ENCODE data around the gene SEPTIN11. TPM values are rescaled to one million over a fixed set of nuclear protein-coding genes. Genes with fewer than 3 reads are reported as not detected.
"Not testable (repeated sequence)": the region's sequence is repeated elsewhere in the genome, so short reads cannot be mapped to it uniquely, and the experiment has no call there.

The SEPTIN11 gene
- total RNA-seq, 1 donor from 2014 or later: 9.2 TPM

GRCh38 chr4:76955182-76955581, 5.6 kb downstream of the SEPTIN11 start:
- Mint-ChIP-seq H3K36me3 (ENCODE audit: low read depth) (no peaks in the 10 kb centered on the region), H3K4me1 (ENCODE audit: low read depth) (peaks cover 6% of the 10 kb centered on the region), H3K27me3 (ENCODE audit: low read depth) (peaks cover 80% of the 10 kb centered on the region), H3K9me3 (no peaks in the 10 kb centered on the region), H3K27ac (no peak overlapping the region), H3K4me3 (ENCODE audit: low read depth) (no peak overlapping the region)
- intact Hi-C loops (cut with micrococcal nuclease): no loop called here
- DNase-seq (ENCODE audit: low spot score): no peak

- DNase-seq (ENCODE audit: low spot score): no peak
- no peak overlapping the region for H3K27ac Mint-ChIP-seq
- no peaks in the 10 kb centered on the region for H3K9me3 Mint-ChIP-seq
- peaks cover 11% of the 10 kb centered on the region for H3K4me1 Mint-ChIP-seq (ENCODE audit: low read depth)
- peaks cover 82% of the 10 kb centered on the region for H3K27me3 Mint-ChIP-seq (ENCODE audit: low read depth)
- intact Hi-C loops (cut with micrococcal nuclease): no loop called here
- H3K36me3 Mint-ChIP-seq (ENCODE audit: low read depth): no peaks in the 10 kb centered on the region
- no peak overlapping the region for H3K4me3 Mint-ChIP-seq (ENCODE audit: low read depth)
These were observed 7.6 kb downstream of the SEPTIN11 start for GRCh38 chr4:76957004-76957738.

- DNase-seq (ENCODE audit: low spot score): no peak
- H3K4me3 Mint-ChIP-seq (ENCODE audit: low read depth): no peak overlapping the region
- peaks cover 11% of the 10 kb centered on the region for H3K4me1 Mint-ChIP-seq (ENCODE audit: low read depth)
- no peaks in the 10 kb centered on the region for H3K36me3 Mint-ChIP-seq (ENCODE audit: low read depth)
- intact Hi-C loops (cut with micrococcal nuclease): no loop called here
- H3K9me3 Mint-ChIP-seq: no peaks in the 10 kb centered on the region
- peaks cover 73% of the 10 kb centered on the region for H3K27me3 Mint-ChIP-seq (ENCODE audit: low read depth)
- no peak overlapping the region for H3K27ac Mint-ChIP-seq
These were observed 9.3 kb downstream of the SEPTIN11 start for GRCh38 chr4:76958891-76959290.

GRCh38 chr4:76960014-76960413, 10.5 kb downstream of the SEPTIN11 start:
- H3K27ac Mint-ChIP-seq: no peak overlapping the region
- H3K4me1 Mint-ChIP-seq (ENCODE audit: low read depth): peaks cover 11% of the 10 kb centered on the region
- H3K36me3 Mint-ChIP-seq (ENCODE audit: low read depth): no peaks in the 10 kb centered on the region
- peaks cover 73% of the 10 kb centered on the region for H3K27me3 Mint-ChIP-seq (ENCODE audit: low read depth)
- no peak overlapping the region for H3K4me3 Mint-ChIP-seq (ENCODE audit: low read depth)
- DNase-seq (ENCODE audit: low spot score): no peak
- intact Hi-C loops (cut with micrococcal nuclease): loop anchor here (1.0 kb wide), 1 partner anchor 66 kb away; no protein-coding TSS in a partner anchor
- H3K9me3 Mint-ChIP-seq: peaks cover 6% of the 10 kb centered on the region

DNA sequence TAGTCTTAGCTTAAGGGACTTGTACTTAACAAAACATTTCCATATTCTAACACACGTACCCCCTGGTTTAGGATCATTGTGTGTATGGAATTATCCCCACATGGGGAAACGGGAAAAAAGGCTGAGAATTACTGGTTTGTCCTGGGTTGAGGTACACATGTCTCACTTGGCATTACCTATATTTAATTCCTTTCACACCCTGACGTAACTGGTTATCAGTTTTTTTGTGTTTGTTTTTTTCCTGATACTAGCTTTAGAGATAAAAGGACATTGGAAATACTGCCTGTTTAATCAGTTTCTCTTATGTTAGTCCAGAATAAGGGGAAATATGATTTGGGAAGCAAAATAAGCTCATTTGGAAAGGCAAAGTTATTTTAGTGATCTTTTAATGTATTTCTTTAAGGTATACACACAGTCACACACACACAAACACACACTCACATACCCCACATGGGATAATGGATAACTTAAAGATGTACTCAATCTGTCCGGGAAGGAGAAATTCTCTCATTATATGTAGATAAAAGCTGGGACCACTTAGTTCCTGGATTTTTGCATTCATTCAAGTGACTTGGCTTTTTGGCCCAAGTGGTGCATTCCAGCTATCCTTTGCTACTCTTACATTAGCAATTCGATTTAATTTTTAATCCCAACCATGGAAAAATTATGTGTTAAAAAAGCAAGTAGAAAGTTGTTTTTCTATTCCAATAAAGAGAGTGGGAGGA, 13.0 kb downstream of the SEPTIN11 start:
- peaks cover 60% of the 10 kb centered on the region for H3K27me3 Mint-ChIP-seq (ENCODE audit: low read depth)
- H3K27ac Mint-ChIP-seq: no peak overlapping the region
- H3K4me1 Mint-ChIP-seq (ENCODE audit: low read depth): peaks cover 11% of the 10 kb centered on the region
- intact Hi-C loops (cut with micrococcal nuclease): no loop called here
- no peak overlapping the region for H3K4me3 Mint-ChIP-seq (ENCODE audit: low read depth)
- H3K36me3 Mint-ChIP-seq (ENCODE audit: low read depth): no peaks in the 10 kb centered on the region
- DNase-seq (ENCODE audit: low spot score): no peak
- H3K9me3 Mint-ChIP-seq: peaks cover 6% of the 10 kb centered on the region

DNA sequence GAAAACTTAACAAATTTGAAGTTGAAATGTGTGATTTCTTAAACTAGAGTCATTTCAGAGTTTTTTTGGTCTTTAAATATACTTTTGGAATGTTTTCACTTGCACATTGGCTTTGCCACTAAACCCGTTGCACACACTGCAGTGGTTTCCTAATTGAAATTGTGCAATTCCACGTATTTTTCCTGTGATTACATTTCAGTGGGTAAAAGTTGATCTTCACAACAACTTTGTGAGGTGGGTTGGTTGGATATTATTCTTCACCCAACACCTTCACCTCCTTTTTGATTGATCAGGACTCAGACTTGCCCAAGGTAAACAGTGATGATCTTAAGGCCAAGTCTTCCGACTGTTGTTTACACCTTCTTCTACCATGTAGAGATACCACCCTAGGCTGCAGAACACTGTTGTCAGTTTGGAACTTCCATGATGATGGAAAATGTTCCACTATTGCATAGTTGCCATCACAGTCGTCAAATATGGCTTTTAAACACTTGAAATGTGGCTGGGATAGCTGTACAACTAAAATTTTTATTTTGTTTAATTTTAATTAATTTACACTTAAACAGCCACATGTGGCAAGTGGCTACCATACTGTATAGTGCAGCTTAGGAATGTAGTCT, 13.7 kb downstream of the SEPTIN11 start:
- Mint-ChIP-seq H3K27me3 (ENCODE audit: low read depth) (peaks cover 57% of the 10 kb centered on the region), H3K4me1 (ENCODE audit: low read depth) (peaks cover 11% of the 10 kb centered on the region), H3K27ac (no peak overlapping the region), H3K9me3 (peaks cover 6% of the 10 kb centered on the region), H3K4me3 (ENCODE audit: low read depth) (no peak overlapping the region), H3K36me3 (ENCODE audit: low read depth) (no peaks in the 10 kb centered on the region)
- no peak for DNase-seq (ENCODE audit: low spot score)
- intact Hi-C loops (cut with micrococcal nuclease): no loop called here

GRCh38 chr4:76963927-76964326, 14.4 kb downstream of the SEPTIN11 start:
- H3K4me3 Mint-ChIP-seq (ENCODE audit: low read depth); intact Hi-C loops (cut with micrococcal nuclease); H3K27ac Mint-ChIP-seq; DNase-seq (ENCODE audit: low spot score); H3K9me3 Mint-ChIP-seq; H3K36me3 Mint-ChIP-seq (ENCODE audit: low read depth): not testable (repeated sequence)
- peaks cover 57% of the 10 kb centered on the region for H3K27me3 Mint-ChIP-seq (ENCODE audit: low read depth)
- peaks cover 11% of the 10 kb centered on the region for H3K4me1 Mint-ChIP-seq (ENCODE audit: low read depth)

DNA sequence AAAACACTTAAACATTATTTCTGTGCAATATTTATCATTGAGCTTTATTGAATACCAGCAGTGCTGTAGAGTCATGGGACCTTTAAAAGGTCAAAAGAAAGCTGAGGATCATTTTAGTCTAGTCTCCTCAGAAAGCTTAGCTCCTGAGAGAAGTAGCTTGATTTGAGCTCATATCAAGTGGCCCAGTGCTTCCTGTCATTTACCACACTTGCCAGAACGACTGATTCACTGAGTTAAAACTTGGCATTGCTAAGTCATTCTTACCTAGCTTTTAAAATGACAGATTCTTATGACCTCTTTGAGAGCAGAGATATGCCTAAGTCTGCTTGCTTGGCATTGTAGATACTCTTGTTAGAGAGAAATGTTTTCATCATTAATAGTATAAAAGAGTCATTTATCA, 15.2 kb downstream of the SEPTIN11 start:
- Mint-ChIP-seq H3K27me3 (ENCODE audit: low read depth) (peaks cover 57% of the 10 kb centered on the region), H3K9me3 (peaks cover 6% of the 10 kb centered on the region), H3K27ac (no peak overlapping the region), H3K36me3 (ENCODE audit: low read depth) (no peaks in the 10 kb centered on the region), H3K4me3 (ENCODE audit: low read depth) (no peak overlapping the region), H3K4me1 (ENCODE audit: low read depth) (peaks cover 11% of the 10 kb centered on the region)
- DNase-seq (ENCODE audit: low spot score): no peak
- intact Hi-C loops (cut with micrococcal nuclease): no loop called here

DNA sequence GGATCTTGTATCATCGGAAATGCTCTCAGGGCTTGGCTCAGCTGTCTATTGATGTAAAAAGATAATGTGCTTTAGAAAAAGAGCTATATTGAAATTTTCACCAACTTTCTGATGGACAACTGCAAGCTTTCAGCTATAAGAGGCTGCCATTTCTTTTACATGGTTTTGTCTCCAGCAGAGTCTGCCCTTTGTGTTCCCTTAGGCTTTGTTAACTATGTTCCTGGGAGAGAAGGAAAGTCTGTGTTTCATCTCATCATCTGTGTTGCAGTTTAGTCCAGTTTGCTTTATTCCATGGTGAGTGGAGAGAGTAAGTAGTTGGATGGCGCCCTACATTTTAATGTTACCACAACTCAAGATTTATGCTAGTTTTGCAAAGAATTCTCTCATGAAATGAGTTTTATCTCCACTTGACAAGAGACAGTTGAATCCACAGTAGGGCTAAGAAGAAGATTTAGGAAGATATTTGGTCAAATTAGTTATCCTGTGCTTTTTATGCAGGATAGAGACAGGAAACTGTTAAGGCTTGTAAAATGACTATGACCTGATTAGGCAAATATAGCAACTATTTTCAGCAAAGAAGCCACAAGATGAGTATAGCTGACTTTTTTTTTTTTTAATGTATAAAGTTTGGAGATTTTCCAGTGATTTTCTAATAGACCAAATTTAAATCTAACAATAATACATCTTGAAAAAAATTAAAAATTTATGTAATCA, 16.5 kb downstream of the SEPTIN11 start:
- no peak for DNase-seq (ENCODE audit: low spot score)
- H3K27ac Mint-ChIP-seq: no peak overlapping the region
- intact Hi-C loops (cut with micrococcal nuclease): no loop called here

GRCh38 chr4:76968937-76969336, 19.4 kb downstream of the SEPTIN11 start:
- peaks cover 48% of the 10 kb centered on the region for H3K27me3 Mint-ChIP-seq (ENCODE audit: low read depth)
- no peaks in the 10 kb centered on the region for H3K36me3 Mint-ChIP-seq (ENCODE audit: low read depth)
- intact Hi-C loops (cut with micrococcal nuclease): no loop called here
- H3K27ac Mint-ChIP-seq: no peak overlapping the region
- peaks cover 5% of the 10 kb centered on the region for H3K9me3 Mint-ChIP-seq
- H3K4me1 Mint-ChIP-seq (ENCODE audit: low read depth): no peaks in the 10 kb centered on the region
- DNase-seq (ENCODE audit: low spot score): no peak
- H3K4me3 Mint-ChIP-seq (ENCODE audit: low read depth): no peak overlapping the region

More for the DNA sequence above, 16.5 kb downstream of the SEPTIN11 start:
- Mint-ChIP-seq H3K4me1 (ENCODE audit: low read depth) (no peaks in the 10 kb centered on the region), H3K27me3 (ENCODE audit: low read depth) (peaks cover 56% of the 10 kb centered on the region), H3K9me3 (peaks cover 6% of the 10 kb centered on the region), H3K36me3 (ENCODE audit: low read depth) (no peaks in the 10 kb centered on the region), H3K4me3 (ENCODE audit: low read depth) (no peak overlapping the region)

GRCh38 chr4:76969495-76969894, 19.9 kb downstream of the SEPTIN11 start:
- Mint-ChIP-seq H3K27me3 (ENCODE audit: low read depth) (peaks cover 48% of the 10 kb centered on the region), H3K4me1 (ENCODE audit: low read depth) (no peaks in the 10 kb centered on the region), H3K9me3 (no peaks in the 10 kb centered on the region), H3K4me3 (ENCODE audit: low read depth) (no peak overlapping the region), H3K36me3 (ENCODE audit: low read depth) (no peaks in the 10 kb centered on the region), H3K27ac (no peak overlapping the region)
- intact Hi-C loops (cut with micrococcal nuclease): no loop called here
- DNase-seq (ENCODE audit: low spot score): no peak

GRCh38 chr4:76969941-76970529, 20.5 kb downstream of the SEPTIN11 start:
- no peak for DNase-seq (ENCODE audit: low spot score)
- H3K9me3 Mint-ChIP-seq: no peaks in the 10 kb centered on the region
- H3K4me3 Mint-ChIP-seq (ENCODE audit: low read depth): no peak overlapping the region
- intact Hi-C loops (cut with micrococcal nuclease): no loop called here
- H3K36me3 Mint-ChIP-seq (ENCODE audit: low read depth): no peaks in the 10 kb centered on the region
- peaks cover 47% of the 10 kb centered on the region for H3K27me3 Mint-ChIP-seq (ENCODE audit: low read depth)
- H3K4me1 Mint-ChIP-seq (ENCODE audit: low read depth): no peaks in the 10 kb centered on the region
- H3K27ac Mint-ChIP-seq: no peak overlapping the region

Measured in activated T-helper 2 cell treated with anti-CD3 and anti-CD28 coated beads, Interferon-gamma antibody, Interleukin-2, Interleukin-4, amounts not matched to agents 10 μg/mL and 5 μg/mL and 100 μg/mL, durations not matched to agents 14 hours and 24 hours and 36 hours (primary cell).